Smooth muscle cell (in vitro differentiated cells): ENCODE results near the gene ERAP2. TPM values are rescaled to one million over a fixed set of nuclear protein-coding genes. Genes with fewer than 3 reads are reported as not detected.

Experiments
- DNase-seq: peaks from one replicate; lab custom pipeline; 2025; ENCODE audit not compliant: unreplicated experiment; lab: John Stamatoyannopoulos, UW
- H2AFZ ChIP-seq: fragments of 200-600 bp; sonication (generic); 2 replicates; pipeline ENCODE4 v1.6.0; 2016; ENCODE audit warnings: antibody characterized with exemption, low read depth, mild to moderate bottlenecking
- H3F3A ChIP-seq: fragments of 200-600 bp; sonication (generic); 2 replicates; pipeline ENCODE4 v1.6.0; 2017; ENCODE audit warnings: antibody characterized with exemption, low read depth
- H3K27ac ChIP-seq: fragments of 200-600 bp; sonication (generic); 2 replicates; pipeline ENCODE4 v1.5.1; 2016; ENCODE audit warnings: low read depth, mild to moderate bottlenecking
- H3K27me3 ChIP-seq: fragments of 200-600 bp; sonication (generic); 2 replicates; pipeline ENCODE4 v1.6.1; 2016; ENCODE audit warnings: low read depth, mild to moderate bottlenecking
- H3K36me3 ChIP-seq: fragments of 200-600 bp; sonication (generic); 2 replicates; pipeline ENCODE4 v1.5.1; 2016; ENCODE audit warnings: low read depth
- H3K4me1 ChIP-seq: fragments of 200-600 bp; sonication (generic); 2 replicates; pipeline ENCODE4 v1.5.1; 2016; ENCODE audit warnings: low read depth
- H3K4me2 ChIP-seq: fragments of 200-600 bp; sonication (generic); 2 replicates; pipeline ENCODE4 v1.6.0; 2016; ENCODE audit warnings: mild to moderate bottlenecking
- H3K4me3 ChIP-seq: fragments of 200-600 bp; sonication (generic); 2 replicates; pipeline ENCODE4 v1.5.1; 2016; ENCODE audit warnings: mild to moderate bottlenecking
- H3K79me2 ChIP-seq: fragments of 200-600 bp; sonication (generic); 2 replicates; pipeline ENCODE4 v1.6.0; 2016; ENCODE audit warnings: low read depth, mild to moderate bottlenecking
- H3K9ac ChIP-seq: fragments of 200-600 bp; sonication (generic); 2 replicates; pipeline ENCODE4 v1.6.0; 2016; ENCODE audit warnings: low read depth
- H3K9me3 ChIP-seq: fragments of 200-600 bp; sonication (generic); replicated peaks from 2 replicates; pipeline ENCODE4 v1.5.1; 2016; ENCODE audit warnings: low read depth
- H4K20me1 ChIP-seq: fragments of 200-600 bp; sonication (generic); 2 replicates; pipeline ENCODE4 v1.6.0; 2016; ENCODE audit warnings: low read depth
- WGBS: methylation state at CpG from one replicate; pipeline ENCODE4 v1.1.7; 2016; ENCODE audit warnings: low lambda C conversion rate; 5-methylcytosine and 5-hydroxymethylcytosine counted together
- polyA plus RNA-seq: library from polyadenylated mRNA; unstranded; fragments of >200 nt; fragmentation: Nextera tagmentation; extraction: Ambion mirVana; gene quantifications from 2 replicates; pipeline ENCODE4 v1.2.1, GENCODE V29; 2016
- total RNA-seq: library from RNA; depleted of rRNA; stranded (reverse); fragments of >200 nt; gene quantifications from 2 replicates; pipeline ENCODE4 v1.2.3, GENCODE V29; 2014
- TF ChIP-seq, protein P1 (sequence below): fragments of 200-600 bp; sonication (generic); IDR thresholded peaks from 2 replicates; pipeline ENCODE4 v1.5.1; 2017; ENCODE audit warnings: borderline replicate concordance, mild to moderate bottlenecking, antibody characterized with exemption; ENCODE audit not compliant: insufficient read depth, poor library complexity, severe bottlenecking

Gene ERAP2, protein sequence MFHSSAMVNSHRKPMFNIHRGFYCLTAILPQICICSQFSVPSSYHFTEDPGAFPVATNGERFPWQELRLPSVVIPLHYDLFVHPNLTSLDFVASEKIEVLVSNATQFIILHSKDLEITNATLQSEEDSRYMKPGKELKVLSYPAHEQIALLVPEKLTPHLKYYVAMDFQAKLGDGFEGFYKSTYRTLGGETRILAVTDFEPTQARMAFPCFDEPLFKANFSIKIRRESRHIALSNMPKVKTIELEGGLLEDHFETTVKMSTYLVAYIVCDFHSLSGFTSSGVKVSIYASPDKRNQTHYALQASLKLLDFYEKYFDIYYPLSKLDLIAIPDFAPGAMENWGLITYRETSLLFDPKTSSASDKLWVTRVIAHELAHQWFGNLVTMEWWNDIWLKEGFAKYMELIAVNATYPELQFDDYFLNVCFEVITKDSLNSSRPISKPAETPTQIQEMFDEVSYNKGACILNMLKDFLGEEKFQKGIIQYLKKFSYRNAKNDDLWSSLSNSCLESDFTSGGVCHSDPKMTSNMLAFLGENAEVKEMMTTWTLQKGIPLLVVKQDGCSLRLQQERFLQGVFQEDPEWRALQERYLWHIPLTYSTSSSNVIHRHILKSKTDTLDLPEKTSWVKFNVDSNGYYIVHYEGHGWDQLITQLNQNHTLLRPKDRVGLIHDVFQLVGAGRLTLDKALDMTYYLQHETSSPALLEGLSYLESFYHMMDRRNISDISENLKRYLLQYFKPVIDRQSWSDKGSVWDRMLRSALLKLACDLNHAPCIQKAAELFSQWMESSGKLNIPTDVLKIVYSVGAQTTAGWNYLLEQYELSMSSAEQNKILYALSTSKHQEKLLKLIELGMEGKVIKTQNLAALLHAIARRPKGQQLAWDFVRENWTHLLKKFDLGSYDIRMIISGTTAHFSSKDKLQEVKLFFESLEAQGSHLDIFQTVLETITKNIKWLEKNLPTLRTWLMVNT
- total RNA-seq (0.72 and 2.2 TPM in 2 replicates), polyA plus RNA-seq (0.82 TPM in 1 of 2 replicates, not detected in the other)

DNA sequence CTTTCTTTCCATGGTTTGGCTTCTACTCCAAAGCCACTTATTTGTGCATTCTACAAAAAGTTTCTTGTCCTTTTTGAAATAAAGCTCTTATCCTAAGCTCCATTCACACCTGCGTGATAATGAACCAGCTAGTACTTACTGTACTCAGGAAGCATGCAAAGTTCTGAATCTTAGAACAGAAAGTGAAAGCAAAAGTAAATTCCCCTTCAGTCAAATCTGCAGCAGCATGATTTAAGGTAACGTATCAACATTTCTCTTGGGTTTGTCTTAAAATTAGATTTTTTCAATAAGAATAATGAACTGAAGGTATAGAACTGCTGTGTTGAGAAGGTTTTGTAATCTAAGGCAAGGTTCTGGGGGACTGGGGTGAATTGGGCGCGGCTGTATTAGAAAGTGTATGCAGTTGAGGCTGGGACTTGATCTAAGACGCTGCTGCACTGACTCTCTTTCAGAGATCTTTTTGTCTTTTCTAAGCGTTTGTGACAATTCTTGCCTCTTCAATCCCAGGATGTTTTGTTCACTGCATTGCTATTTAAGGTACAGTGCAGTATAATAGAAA lies at the start of gene ERAP2:
ERAP2 (plus strand) TSS at position 209 of the 559 bp plus-strand sequence. CDS start 3,186 bp downstream, outside the sequence.
- Histone ChIP-seq H4K20me1 (no peaks in the 10 kb centered on the region), H3K4me2 (peak within 1 kb of the TSS; percentile 84), H3K4me1 (peaks cover 2% of the 10 kb centered on the region), H2AFZ (peak within 1 kb of the TSS; percentile 96), H3K27me3 (no peaks in the 10 kb centered on the region), H3K9me3 (no peaks in the 10 kb centered on the region), H3F3A (no peaks in the 10 kb centered on the region), H3K79me2 (no peaks in the 10 kb centered on the region), H3K27ac (no peak within 1 kb of the TSS), H3K36me3 (no peaks in the 10 kb centered on the region), H3K4me3 (peak within 1 kb of the TSS; percentile 62), H3K9ac (peak within 1 kb of the TSS; percentile 10)
- no peak for DNase-seq
- WGBS, result 75% methylated on average over 6 of the region's 6 CpGs
- TF ChIP-seq, protein P1, sequence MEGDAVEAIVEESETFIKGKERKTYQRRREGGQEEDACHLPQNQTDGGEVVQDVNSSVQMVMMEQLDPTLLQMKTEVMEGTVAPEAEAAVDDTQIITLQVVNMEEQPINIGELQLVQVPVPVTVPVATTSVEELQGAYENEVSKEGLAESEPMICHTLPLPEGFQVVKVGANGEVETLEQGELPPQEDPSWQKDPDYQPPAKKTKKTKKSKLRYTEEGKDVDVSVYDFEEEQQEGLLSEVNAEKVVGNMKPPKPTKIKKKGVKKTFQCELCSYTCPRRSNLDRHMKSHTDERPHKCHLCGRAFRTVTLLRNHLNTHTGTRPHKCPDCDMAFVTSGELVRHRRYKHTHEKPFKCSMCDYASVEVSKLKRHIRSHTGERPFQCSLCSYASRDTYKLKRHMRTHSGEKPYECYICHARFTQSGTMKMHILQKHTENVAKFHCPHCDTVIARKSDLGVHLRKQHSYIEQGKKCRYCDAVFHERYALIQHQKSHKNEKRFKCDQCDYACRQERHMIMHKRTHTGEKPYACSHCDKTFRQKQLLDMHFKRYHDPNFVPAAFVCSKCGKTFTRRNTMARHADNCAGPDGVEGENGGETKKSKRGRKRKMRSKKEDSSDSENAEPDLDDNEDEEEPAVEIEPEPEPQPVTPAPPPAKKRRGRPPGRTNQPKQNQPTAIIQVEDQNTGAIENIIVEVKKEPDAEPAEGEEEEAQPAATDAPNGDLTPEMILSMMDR, result no peak

DNA sequence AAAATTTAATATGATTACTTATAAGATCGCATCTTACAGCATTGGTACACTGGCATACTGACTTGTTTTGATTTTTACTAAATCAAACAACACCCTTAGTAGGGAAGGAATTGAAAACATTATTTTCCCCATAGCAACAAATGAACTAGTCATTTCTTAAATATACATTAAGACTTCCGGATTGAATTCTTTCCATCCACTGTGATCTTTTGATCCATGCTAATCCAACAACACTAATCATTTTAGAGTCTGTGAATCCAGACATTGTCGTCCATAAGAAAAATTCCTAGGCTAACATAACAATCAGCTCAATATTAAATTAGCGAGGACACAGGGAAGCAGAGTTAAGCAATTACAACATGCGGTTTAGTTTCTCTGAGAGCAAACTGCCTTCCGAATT lies 47.0 kb upstream of the ERAP2 start:
- H2AFZ ChIP-seq, result no peak overlapping the region
- peak overlapping the region; percentile 69 for H3K27ac ChIP-seq
- WGBS, result 62% methylated on average over 6 of the region's 6 CpGs
- H3K4me2 ChIP-seq, result peak overlapping the region; percentile 54
- TF ChIP-seq, protein P1, result no peak
- no peaks in the 10 kb centered on the region for H3K79me2 ChIP-seq
- H3K4me1 ChIP-seq, result no peaks in the 10 kb centered on the region
- no peak overlapping the region for H3K4me3 ChIP-seq
- no peaks in the 10 kb centered on the region for H3F3A ChIP-seq
- no peaks in the 10 kb centered on the region for H4K20me1 ChIP-seq
- peak overlapping the region; percentile 65 for H3K9ac ChIP-seq
- DNase-seq, result no peak
- no peaks in the 10 kb centered on the region for H3K9me3 ChIP-seq
- no peaks in the 10 kb centered on the region for H3K36me3 ChIP-seq
- no peaks in the 10 kb centered on the region for H3K27me3 ChIP-seq

DNA sequence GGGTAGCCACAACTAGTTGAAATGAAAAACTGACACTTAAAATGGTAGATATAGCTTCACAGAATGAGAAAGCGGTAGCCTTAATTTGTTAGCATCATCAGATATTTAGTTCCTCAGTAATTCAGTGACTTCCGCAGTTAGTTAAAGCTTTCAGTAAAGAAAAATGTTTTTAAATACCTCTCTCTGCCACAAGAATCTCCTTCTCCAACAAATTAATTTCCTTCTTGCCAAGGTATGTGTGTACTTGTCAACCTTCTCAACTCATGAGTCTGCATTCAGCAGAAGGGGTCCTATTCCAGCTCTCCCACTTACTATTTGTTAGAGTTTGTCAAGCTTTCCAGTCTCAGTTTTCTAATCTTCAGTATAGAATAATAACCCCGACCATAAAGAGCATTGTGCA lies 42.3 kb upstream of the ERAP2 start:
- no peak for DNase-seq
- Histone ChIP-seq H2AFZ (no peak overlapping the region), H3K4me3 (no peak overlapping the region), H3K79me2 (no peaks in the 10 kb centered on the region), H3K27me3 (no peaks in the 10 kb centered on the region), H3K9me3 (no peaks in the 10 kb centered on the region), H3K4me2 (no peak overlapping the region), H3K27ac (no peak overlapping the region), H3F3A (no peaks in the 10 kb centered on the region), H3K9ac (no peak overlapping the region), H3K4me1 (peaks cover 1% of the 10 kb centered on the region), H3K36me3 (no peaks in the 10 kb centered on the region), H4K20me1 (no peaks in the 10 kb centered on the region)
- WGBS, result 96% methylated on average over 3 of the region's 3 CpGs
- TF ChIP-seq, protein P1, result no peak
